Fibroblast of villous mesenchyme (primary cell): Measurements from ENCODE around the gene SLTM. TPM values are rescaled to one million over a fixed set of nuclear protein-coding genes. Genes with fewer than 3 reads are reported as not detected.
"Not testable (repeated sequence)": the region's sequence is repeated elsewhere in the genome, so short reads cannot be mapped to it uniquely, and the experiment has no call there.

Experiments
- DNase-seq: peaks from one replicate; pipeline ENCODE4 v3.0.0-alpha.2; 2010; ENCODE audit warnings: low read depth
- H3K4me3 ChIP-seq: 2 replicates; pipeline ENCODE4 v1.5.1; 2011; ENCODE audit warnings: low read depth, mild to moderate bottlenecking, low read length
- total RNA-seq: library from RNA; depleted of rRNA; stranded (reverse); fragments of >200 nt; gene quantifications from 2 replicates; pipeline ENCODE4 v1.2.3, GENCODE V29; 2012
- TF ChIP-seq, protein P1 (sequence below): IDR thresholded peaks from 2 replicates; pipeline ENCODE4 v1.5.1; 2012; ENCODE audit warnings: low read depth, mild to moderate bottlenecking, low read length; ENCODE audit not compliant: insufficient read depth

Gene SLTM
- total RNA-seq, 1 donor = 68.7 TPM

DNA sequence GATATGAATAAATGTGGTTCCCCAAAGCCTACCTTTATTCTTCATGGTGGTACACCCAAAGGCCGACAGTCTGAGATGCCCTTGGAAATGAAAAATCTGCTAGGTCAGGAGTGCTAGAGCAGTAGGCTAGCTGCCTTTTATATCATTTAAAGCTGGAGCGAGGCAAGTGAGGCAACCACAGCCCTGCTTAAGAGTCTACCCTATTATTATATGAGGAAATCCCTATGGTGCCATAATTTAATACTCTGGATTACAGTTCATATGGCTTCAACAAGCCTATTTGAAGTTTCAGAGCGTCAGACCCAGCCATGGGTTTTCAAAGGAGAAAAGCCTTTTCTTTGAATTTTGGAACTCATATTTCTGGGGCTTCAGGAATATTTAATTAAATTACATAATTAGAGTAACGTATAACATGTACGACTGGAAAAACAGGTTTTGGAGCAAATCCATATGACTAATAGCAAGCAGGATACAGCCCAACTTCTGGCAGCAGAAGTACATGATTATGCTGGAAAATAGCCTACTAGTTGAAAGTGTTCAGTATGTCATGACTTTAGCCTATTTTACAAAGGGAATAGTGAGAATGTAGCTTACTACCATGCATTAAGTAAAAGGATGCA, 18.0 kb upstream of the SLTM start:
- TF ChIP-seq, protein P1, sequence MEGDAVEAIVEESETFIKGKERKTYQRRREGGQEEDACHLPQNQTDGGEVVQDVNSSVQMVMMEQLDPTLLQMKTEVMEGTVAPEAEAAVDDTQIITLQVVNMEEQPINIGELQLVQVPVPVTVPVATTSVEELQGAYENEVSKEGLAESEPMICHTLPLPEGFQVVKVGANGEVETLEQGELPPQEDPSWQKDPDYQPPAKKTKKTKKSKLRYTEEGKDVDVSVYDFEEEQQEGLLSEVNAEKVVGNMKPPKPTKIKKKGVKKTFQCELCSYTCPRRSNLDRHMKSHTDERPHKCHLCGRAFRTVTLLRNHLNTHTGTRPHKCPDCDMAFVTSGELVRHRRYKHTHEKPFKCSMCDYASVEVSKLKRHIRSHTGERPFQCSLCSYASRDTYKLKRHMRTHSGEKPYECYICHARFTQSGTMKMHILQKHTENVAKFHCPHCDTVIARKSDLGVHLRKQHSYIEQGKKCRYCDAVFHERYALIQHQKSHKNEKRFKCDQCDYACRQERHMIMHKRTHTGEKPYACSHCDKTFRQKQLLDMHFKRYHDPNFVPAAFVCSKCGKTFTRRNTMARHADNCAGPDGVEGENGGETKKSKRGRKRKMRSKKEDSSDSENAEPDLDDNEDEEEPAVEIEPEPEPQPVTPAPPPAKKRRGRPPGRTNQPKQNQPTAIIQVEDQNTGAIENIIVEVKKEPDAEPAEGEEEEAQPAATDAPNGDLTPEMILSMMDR = no peak
- DNase-seq = peak; percentile 47
- no peak overlapping the region for H3K4me3 ChIP-seq

DNA sequence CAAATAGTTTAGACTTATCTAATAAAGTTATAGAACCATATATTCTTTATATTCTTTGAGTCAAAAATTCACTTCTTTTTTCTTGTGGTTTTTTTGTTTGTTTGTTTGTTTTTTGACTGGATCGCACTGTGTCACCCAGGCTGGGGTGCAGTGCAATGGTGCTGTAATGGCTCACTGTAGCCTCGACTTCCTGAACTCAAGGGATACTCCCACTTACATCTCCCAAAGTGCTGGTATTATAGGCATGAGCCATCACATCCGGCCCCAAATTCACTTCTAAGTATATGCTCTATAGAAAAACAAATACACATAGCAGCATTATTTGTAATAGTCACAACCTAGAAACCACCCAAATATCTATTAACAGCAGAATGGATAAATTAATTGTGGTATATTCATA, 13.7 kb upstream of the SLTM start:
- no peak overlapping the region for H3K4me3 ChIP-seq
- TF ChIP-seq, protein P1 = no peak
- DNase-seq = no peak

DNA sequence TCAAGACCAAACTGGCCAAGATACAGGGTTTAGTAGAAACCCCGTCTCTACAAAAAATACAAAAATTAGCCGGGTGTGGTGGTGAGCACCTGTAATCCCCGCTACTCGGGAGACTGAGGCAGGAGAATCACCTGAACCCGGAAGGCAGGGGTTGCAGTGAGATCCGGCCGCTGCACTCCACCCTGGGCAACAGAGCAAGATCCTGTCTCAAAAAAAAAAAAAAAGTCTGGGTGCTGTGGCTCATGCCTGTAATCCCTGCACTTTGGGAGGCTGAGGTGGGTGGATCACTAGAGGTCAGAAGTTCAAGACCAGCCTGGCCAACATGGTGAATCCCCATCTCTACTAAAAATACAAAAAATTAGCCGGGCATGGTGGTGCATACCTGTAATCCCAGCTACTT, 1.5 kb upstream of the SLTM start:
- not testable (repeated sequence) for H3K4me3 ChIP-seq, DNase-seq

DNA sequence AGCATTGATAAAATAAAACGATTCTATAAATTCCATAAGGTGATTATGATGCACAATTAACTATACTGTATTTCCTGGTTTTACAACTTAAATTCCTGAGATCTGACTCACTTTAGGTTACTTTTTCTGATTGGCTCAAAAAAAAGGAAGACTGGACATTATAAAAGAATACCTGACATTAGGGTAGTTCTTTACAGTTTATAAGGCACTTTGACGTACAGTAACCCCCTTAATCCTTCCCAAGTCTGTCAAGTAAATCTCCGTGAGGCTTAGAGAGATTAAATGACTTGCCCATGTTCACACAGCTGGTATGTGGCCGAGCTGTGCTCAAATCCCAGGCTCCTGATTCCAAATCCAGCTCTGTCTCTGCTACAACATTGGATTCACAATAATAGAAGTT, 1.0 kb upstream of the SLTM start:
- TF ChIP-seq, protein P1 = no peak
- H3K4me3 ChIP-seq = peak overlapping the region; percentile 75
- DNase-seq = peak; percentile 78

DNA sequence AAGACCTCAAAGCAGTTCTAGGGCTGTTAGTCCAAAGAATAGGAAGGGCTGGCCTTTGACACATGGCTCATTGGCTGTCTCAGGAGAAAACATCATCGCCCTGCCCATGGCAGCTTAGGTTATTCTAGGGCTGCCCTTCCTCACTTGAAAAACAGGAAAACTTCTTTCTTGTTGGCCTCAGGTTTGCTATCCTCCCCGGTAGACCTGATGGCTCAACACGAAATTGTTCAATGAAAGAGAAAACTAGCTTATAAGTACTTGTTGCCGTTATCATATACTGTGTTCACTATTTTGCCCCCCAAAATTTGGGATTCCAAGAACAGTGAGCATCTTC, 602 bp upstream of the SLTM start:
- H3K4me3 ChIP-seq = peak overlapping the region; percentile 75
- DNase-seq = no peak
- TF ChIP-seq, protein P1 = no peak

DNA sequence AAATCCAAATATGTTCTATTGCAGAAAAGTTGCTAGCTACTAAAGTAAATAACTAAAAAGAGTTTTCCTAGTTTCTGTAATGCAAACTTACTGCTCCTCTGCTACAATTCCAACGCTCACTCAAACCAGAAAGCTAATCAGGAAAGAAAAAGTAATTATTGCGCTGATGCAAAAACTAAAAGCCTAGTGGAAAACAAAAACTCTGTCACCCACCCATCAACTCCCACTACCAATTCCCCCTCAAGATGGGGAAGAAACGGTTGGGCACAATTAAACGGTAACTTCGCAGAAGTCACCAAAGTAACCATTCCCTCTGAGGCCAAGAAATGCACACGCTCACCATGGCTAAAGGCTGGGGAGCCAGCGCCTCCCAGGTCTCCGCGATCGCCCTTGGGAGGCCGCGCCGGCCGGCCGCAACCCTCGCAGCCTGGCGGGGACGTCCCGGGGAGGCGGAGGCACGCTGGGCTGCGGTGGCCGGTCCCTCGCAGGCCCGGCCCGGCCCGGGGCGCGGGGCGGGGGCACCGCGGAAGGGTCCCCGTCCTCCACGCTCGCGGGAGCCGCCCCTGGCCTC, 684 bp downstream of the SLTM start:
- H3K4me3 ChIP-seq = peak overlapping the region; percentile 85
- peak; percentile 34 for DNase-seq

DNA sequence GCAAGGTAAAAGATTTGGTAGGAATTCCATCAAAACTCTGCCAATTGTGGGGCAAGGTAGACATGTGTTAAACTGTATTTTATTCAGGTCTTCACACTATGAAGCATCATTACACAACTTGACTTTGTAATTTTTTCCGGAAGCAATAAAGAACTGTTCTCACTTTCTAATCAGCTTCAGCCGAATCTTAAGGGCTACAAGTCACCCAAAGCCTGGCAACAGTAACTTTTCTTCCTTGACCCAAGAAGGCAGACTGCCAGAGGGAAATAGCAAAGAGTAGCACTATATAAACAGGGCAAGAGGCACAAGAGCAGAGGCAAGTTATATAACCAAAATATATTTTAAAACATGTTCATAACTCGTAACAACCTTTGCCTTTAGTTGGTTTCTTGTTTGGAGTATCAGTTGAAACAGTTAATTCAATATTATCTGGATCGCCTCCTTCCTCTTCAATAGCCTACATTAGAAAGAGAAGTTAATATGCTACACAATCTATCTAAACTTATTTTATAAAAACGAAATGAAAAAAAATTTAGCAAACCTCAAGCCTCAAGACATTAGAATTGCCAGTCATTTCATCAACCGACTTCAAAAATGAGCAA, 1.4 kb downstream of the SLTM start:
- peak overlapping the region; percentile 85 for H3K4me3 ChIP-seq
- peak; percentile 84 for DNase-seq
- TF ChIP-seq, protein P1 = no peak

More for the DNA sequence above, 684 bp downstream of the SLTM start:
- TF ChIP-seq, protein P1 = no peak
